ENCODE data around the gene ELOVL7.
"Not testable (repeated sequence)": the region's sequence is repeated elsewhere in the genome, so short reads cannot be mapped to it uniquely, and the experiment has no call there.

GRCh38 chr5:60715201-60715928, 128.7 kb downstream of the ELOVL7 start:
- not testable (repeated sequence) for TF ChIP-seq POLR2AphosphoS5 (IDR thresholded peaks at IDR 0.05; ENCODE audit: low read depth, low read length); POLR2A (IDR thresholded peaks at IDR 0.05; ENCODE audit: low read depth, low read length); TAF1 (IDR thresholded peaks at IDR 0.05; ENCODE audit: low read depth, low read length); PAX5 (IDR thresholded peaks at IDR 0.05; ENCODE audit: insufficient read depth, low read length, severe bottlenecking)

Measured in GM12891 (cell line).